Peyer's patch (tissue), 4 donors: ENCODE results near the gene ZBED6.

Experiments
- POLR2A ChIP-seq, 2 donors: fragments of 450-650 bp; IDR thresholded peaks; one replicate each; pipeline ENCODE4 v1.5.1; 2017; ENCODE audit warnings: antibody characterized with exemption in 2 of 2, mild to moderate bottlenecking in 2 of 2, moderate library complexity in 2 of 2
- TF ChIP-seq, protein P1 (sequence below), 6 experiments: fragments of 450-650 bp in 4 of 6; fragments of 200-600 bp in 2 of 6; sonication (generic) in 1 of 6; IDR thresholded peaks; one replicate each; pipeline ENCODE4 v1.5.1; 2017 to 2019; ENCODE audit warnings: antibody characterized with exemption in 6 of 6, mild to moderate bottlenecking in 3 of 6, moderate library complexity in 1 of 6

DNA sequence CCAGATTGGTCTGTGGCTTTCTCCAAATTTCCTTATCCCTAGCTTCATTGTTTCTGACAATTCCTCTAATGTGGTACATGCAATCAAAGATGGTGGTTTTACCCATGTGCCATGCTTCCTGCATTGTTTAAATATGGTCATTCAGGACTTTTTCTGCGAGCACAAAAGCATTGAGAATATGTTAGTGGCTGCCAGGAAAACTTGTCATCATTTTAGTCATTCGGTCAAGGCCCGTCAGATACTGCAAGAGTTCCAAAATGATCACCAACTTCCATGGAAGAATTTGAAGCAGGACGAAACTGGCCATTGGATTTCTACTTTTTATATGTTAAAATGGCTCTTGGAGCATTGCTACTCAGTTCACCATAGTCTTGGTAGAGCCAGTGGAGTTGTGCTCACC is 3.7 kb downstream of the ZBED6 start:
- no peak for TF ChIP-seq POLR2A (IDR thresholded peaks at IDR 0.05)
- TF ChIP-seq, protein P1, sequence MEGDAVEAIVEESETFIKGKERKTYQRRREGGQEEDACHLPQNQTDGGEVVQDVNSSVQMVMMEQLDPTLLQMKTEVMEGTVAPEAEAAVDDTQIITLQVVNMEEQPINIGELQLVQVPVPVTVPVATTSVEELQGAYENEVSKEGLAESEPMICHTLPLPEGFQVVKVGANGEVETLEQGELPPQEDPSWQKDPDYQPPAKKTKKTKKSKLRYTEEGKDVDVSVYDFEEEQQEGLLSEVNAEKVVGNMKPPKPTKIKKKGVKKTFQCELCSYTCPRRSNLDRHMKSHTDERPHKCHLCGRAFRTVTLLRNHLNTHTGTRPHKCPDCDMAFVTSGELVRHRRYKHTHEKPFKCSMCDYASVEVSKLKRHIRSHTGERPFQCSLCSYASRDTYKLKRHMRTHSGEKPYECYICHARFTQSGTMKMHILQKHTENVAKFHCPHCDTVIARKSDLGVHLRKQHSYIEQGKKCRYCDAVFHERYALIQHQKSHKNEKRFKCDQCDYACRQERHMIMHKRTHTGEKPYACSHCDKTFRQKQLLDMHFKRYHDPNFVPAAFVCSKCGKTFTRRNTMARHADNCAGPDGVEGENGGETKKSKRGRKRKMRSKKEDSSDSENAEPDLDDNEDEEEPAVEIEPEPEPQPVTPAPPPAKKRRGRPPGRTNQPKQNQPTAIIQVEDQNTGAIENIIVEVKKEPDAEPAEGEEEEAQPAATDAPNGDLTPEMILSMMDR (IDR thresholded peaks at IDR 0.05), result no peak
